Dedifferentiated amniotic fluid mesenchymal stem cell (primary cell): ENCODE data around the gene LTK.

Experiments
- DNase-seq: peaks from one replicate; pipeline ENCODE4 v3.0.0-alpha.2; 2016; ENCODE audit errors: extremely low spot score

LTK gene

DNA sequence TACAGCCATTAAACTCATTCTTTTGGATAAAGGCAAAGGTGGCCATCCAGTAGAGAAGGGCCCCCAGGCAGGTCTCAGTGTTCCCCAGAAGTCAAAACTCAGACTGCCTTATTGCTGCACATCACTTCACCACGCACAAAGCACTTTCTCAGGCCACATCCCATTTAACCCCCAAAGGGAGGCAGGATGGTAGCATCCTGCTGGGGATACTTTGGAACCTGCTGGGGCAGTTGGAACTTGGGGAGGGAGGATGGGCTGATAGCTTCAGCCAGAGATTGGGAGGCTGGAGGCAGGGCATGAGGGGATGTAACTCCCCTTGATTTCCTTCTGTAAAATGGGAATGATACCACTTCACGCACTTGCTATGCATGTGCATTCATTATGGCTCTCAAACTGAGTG lies 15.0 kb downstream of the LTK start:
- no peak for DNase-seq

DNA sequence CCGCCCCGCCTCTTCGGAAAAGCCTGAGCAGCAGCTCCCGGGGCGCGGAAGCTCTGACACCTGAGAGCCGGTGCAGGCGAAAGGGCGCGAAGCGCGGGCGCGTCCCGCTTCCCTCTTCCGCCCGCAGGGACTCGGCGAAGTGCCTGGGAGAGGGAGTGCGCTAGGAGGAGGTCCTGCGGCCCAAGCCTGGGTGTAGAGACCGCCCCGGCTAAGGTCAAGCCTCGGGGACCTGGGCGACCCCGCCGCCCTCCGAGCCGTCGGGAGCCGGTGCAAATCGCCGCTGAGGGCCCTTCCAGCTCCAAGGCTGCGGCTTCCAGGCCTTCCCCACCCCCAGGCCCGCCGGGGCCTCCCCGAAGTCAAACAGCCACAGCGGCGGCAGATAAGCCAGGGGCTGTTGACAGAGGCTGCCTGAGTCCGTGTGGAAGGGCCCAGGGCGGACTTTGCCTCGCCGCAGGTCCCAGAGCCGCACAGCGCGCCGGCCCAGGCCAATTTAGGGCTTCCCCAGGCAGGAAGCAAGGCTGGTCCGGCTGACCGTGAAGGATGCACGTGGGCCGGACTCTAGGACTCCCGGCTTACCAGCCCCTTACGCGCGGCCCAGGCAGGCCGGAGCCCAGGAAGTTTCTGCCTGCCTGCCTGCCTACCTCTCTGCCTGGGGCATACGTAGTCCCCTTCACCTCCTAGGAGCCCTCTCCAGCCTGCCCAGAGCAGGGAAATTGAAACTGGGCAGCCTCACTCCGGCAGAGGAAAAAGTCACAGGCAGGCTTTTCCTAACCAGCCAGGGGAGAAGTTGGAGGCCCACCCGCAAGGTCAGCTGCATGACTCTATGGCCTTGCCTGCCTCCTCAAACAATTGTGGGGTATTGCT lies 17.7 kb downstream of the LTK start:
- no peak for DNase-seq

DNA sequence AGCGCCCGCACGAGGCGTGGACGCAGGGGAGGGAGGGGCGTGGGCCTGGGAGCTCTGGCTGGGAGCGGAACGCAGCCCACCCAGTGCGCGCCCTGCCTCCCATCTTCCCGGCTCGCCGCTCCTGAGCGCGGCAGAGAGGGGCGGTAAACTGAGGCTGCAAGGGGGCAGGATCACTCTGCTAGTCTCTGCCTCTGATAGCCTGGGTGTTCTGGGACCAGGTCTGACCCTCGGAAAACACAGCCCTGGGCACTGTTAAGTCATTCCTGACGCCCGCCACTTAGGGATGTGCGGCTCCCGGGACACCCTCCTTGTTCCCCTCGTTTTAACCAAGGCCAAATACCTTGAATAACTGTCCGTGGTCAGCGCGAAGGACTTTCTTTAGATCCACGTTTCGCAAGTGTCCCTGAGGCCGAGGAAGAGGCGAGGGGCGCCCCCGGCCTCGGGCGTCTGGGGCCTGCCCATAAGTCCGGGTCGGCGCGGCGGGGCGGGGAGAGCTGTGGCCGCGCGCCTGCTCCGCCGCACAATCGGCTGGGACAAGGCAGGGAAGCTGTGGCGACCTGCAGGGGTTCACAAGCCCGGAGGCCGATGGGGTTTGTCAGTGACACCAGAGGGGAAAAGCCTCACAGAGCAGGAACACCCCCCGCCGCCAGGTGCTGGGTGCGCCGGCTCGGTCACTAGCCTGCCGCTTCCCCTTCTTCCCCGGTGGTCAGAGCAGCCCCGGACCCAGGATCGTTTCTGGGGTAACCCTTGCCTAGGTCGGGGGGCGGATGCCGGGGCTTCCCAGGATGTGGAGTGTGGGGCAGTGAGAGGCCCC lies 18.5 kb downstream of the LTK start:
- DNase-seq = no peak

DNA sequence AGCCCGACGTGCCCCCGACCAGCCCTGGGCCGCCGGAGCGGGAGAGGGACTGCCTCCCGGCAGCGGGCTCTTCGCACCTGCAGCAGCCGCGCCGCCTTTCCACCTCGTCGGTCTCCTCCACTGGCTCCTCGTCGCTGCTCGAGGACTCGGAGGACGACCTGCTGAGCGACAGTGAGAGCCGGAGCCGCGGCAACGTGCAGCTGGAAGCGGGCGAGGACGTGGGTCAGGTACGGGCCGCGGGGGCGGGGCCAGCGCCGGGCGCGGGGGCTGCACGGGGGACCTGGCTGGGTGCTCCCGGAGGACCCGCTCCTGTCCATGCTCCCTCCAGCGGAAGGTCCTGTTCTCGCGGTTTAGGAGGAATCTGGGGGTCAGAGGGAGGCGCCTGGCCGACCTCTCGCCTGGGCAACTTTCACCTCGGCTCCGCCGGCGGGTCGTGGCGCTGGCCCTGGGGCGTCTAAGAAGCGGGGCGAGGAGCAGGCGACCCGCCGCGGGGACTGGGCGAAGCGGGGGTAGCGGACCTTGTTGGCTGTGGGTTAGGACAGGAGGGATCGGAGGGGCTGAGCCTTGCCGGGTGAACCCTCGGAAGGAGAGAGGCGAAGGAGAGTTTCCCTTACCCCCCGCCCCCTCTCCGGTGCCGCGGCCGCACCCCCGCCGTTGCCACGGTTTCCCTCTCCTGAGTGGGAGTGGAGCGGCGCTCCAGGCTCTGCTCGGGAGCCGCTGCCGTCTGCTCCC lies 19.3 kb downstream of the LTK start:
- no peak for DNase-seq

DNA sequence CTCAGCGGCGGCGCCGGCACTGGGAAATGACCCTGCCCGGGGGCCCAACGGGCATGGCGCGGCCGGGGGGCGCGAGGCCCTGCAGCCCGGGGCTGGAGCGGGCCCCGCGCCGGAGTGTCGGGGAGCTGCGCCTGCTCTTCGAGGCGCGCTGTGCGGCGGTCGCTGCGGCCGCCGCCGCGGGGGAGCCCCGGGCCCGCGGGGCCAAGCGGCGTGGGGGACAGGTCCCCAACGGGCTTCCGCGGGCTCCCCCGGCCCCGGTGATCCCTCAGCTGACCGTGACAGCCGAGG lies 19.8 kb downstream of the LTK start:
- no peak for DNase-seq

DNA sequence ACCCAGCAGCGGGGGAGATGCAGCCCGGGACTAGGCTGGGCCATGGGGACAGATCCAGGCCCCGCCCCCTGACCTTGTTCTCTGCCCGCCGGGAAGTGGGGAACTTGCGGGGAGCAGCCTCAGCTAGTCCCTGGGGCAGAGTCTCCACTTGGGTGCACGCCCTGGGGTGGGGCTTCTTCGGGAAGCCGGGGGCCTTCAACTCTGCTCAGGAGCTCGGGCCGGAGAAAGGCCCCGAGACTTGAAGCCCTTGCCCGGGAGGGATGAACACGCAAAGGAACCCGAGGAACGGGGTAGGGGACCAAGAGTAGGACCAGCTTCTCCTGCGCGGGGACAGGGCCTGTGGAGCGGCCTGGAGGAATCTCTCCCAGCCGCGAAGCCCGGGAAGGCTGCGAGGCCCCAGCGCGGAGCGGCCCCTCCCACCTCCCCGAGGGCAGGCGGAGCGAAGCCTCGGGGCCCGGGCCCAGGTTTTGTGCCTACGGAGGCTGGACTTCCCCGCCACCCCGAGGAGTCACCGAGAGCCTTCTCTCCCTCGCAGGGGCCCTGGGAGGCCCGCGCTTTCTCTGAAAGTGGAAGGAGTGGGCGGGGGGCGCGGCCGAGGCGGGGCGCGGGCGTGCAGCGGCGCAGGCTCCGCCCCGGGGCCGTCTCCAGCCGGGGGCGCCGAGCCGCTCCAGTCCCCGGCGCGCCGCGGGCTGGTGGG lies 20.3 kb downstream of the LTK start, which contains the start of gene ITPKA:
TSS of gene ITPKA (plus strand) at position 670 of the 697 bp plus-strand sequence. CDS start 54 bp downstream, outside the sequence.
- peak; percentile 24 for DNase-seq

DNA sequence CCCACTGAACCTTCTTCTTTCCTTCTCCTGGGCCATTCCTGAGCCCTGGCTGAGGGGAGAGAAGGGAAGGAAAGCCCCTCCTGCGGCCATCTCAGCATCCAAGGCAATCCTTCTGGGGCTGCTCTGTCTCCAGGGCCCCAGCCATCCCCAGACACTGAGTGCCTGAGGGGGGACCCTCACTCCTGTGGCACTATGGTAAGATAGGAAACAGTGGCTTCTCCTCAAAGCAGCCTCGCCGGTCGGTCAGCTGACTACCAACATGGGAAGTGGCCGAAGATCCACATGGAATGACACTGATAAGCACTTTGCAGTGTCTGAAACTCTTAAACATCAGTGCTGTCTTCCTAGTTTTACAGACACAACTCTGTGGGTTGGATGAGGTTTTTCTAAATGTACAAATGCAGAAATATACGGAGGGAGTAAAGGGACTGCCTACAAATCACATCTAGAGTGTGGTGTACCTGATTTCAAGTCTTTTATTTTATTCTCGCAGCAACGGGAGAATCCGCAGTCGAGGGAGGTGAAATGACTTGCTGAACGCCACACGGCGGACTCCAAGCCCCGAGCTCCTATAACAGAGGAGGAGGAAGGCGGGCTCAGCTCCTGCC lies 20.9 kb downstream of the LTK start:
- DNase-seq = no peak

DNA sequence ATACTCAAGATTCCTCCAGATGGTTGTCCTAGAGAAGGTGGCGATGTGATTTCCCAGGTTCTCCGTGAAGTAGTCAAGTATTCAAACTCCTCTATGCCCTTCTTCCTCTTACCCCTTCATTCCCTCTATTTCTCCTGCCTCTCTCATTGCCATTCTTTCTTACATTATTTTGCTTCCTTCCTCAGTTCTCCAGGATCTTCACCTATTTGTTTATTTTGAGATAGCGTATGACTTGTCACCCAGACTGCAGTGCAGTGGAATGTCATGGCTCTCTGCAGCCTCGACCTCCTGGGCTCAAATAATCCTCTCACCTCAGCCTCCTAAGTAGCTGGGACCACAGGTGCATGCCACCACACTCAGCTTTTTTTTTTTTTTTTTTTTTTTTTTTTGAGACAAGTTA lies 21.7 kb downstream of the LTK start:
- DNase-seq = no peak

DNA sequence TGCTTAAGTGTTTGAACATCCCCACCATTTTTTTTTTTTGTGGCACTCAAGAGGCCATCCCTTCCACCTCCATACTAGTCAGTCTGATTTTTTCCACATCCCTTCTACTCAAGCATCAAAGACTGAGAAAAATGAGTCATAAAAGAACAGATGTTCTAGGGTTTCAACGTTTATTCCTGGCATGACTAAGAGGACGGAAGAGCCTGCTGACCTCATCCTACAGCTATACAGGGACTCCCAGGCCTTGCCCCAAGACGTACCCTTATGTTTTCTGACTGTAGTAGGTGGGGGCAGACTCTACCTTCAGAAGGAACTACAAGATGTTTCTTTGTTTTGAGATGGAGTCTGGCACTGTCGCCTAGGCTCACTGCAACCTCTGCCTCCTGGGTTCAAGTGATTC lies 23.3 kb downstream of the LTK start:
- peak; percentile 90 for DNase-seq

DNA sequence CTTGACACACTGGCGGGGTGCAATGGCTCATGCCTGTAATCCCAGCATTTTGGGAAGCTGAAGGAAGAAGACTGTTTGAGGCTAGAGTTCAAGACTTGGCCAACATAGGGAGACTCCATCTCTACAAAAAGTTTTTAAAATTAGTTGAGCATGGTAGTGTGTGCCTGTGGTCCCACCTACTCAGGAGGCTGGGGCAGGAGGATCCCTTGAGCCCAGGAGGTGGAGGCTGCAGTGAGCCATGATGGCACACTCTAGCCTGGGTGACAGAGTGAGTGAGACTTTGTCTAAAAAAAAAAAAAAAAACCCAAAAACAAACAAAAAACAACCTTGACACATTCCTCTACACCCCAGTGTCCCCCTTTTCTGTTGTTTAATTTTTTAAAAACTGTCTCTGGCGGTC lies 24.0 kb downstream of the LTK start:
- no peak for DNase-seq

DNA sequence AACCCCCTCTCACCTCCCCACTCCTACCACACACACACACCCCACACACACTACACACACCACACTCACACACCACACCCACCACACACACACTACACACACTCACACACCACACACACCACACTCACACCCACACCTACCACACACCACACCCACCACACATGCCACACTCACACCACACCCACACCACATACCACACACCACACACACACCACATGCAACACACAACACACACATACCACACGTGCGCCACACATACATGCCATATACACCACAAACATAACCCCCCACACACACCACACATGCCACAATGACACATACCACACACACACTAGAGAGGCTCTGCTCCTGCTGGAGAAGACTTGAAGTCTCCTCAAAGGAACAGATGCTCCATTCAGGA lies 25.8 kb downstream of the LTK start:
- no peak for DNase-seq

DNA sequence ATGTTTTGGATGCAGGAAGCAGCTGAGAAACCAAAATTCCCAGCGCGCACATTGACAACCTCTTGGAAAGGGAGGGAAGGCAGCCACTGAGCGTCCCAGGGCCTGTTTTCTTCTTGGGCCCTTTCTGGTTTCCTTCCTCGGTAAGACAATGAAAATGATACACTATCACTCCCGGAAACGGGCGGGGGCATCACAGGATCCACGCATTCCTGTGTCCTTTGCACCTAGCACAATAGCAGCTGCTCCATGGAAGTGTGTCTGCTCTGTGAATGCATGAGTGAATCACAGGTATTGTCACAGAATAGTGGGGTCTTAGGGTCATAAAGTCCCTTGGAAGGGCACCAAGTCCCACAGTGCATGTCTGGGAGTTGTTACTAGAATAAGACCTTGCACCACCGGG lies 26.2 kb downstream of the LTK start:
- DNase-seq = no peak

DNA sequence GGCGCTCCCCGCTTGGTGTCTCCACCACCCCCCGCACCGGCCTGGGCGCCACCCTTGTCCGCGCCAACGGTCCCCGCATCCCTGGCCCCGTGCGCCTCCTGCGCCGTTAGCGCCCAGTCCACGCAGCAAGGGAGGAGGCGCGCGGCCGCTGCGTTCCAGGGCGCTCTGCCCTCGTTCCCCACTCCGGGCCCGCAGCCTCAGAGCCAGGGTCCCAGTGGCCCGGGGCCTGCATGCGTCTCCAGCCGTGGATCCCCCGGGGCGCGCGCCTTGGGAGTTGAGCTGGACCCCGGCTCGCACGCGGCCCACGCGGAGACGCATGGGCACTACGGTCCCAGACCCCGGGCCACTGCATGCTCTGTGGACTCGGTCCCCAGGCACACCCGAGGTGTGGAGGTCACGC lies 27.3 kb downstream of the LTK start:
- DNase-seq = no peak

DNA sequence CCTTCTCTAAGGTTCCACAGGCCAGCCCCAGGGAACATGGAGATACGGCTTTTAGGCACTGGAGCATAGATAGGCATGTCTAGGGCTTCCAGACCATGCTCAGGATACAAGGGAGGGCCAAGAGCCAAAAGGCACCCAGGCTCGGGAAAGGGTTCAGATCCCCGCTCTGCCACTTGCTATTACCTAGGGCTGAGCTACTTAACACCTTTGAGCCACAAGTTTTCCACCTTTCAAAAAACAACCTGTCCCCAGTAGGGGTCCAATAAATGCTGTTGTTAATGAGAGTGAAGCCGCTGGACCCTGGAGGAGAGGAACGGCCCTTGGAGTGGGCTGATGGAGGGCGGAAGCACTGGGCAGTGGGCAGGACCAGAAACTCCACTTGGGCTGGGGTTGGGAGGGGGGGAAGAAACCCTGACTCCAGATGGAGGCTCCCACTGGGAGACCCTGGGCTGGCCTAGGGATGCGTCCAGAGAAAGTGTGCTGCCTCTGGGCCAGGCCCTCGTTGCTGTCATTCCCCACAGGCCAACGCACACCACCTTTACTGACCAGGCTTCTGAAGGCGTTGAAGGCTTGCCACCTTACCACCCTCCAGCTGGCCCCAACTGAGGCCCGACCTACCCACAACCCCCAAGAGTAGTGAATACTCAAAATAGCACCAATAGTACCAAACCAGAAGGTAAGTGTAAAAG lies 28.5 kb downstream of the LTK start:
- no peak for DNase-seq

DNA sequence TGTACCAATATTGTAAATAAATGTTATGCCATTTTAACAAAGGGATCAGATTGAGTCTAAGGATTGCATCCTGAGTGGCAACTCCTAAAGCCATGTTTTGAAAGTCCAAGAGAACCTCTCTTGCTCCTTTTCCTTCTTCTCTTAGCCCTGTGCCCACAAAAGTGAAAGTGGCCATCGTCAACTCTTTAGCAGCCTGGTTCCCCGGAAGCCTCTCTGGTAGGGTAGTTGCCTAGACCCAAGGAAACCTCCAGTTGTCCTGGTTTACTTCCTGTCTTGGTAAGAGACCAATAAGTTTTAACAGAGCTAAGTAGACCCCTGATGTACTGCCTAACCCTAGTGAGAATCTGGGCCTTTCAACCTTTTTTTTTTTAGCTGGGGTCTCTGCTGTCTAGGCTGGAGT lies 30.1 kb downstream of the LTK start:
- DNase-seq = no peak

DNA sequence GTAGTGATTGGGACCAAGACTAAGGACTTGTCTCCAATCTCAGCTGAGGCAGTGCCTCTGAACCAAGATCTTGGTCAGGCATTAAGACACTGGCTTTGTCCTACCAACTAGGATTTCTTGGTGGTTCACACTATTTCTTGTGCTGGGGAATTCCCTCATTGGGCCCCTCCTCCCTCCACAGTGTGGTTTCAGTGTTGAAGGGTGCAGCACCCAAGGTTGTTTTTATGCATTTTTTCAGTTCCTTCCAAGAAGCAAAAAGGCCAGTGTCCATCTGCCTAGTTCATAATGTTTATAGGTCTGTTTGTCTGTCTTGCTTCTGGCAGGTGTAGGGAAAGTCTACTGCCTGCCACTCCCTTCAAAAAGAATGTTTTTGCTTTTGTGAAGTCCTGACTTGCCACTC lies 30.5 kb downstream of the LTK start:
- no peak for DNase-seq

DNA sequence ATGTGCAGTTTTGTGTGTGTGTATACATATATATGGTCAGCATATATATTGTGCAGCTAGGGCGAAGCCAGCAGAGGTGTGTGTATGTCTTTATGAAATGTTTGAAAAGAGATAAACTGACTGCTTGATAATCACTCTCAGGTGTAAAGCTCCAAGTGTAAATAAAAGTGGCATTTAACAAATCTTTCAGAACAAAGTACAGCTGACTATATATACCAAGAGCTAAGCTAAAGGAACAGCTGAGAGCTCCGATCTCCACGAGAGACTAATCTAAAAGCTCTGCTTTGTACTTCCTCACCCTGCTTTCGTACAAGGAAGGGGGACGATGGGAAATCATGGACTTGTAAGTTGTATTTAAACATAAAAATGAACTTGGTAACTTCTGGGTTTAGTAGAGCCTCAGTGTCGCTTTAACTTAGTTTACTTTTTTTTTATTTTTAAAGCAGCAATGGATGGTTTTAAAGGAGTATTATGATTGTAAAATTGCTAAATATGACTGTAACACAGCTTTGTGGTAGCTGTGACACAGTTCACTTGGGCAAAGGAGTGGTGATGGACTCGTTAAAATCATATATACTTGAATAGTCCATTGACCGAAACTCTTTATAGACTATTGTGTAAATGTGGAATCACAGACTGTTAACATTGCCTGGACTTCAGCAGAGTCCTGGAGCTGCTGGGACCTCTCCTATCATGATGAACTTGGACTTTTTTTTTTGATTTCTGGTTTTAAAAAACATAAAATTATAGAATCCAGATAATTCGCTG lies 31.3 kb downstream of the LTK start:
- no peak for DNase-seq

DNA sequence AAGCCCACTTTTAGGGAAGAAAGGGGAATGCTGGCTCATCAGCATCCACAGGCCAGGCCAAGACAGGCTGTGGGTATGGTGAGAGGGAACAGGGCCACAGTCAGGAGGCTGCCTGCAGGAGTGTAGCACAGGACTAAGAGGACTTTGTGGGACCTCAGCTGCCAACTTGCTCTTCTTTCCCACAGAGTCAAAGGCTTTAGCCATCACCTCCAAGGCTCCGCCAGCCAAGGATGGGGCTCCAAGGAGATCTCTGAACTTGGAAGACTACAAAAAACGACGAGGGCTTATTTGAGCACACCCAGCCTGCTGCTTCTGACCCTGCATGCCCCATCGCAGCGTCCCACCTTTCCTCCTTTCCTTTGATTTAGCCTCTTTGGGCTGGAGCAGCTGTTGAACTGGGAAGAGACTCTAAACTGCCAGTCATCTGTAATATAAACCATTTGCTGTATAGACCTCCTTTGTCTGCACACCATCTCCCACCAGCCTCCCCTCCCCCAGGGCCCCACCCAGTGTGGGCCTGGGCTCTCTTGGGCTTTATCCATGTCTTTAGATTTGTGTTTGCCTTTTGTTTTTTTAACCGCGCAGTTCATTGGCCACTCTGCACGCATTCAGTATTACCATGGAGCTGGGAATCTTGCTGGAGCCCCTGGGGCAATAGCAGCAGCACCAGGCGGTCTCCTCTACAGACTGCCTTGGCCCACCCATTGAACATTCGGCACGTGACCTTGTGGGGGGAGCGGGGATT lies 33.1 kb downstream of the LTK start:
- no peak for DNase-seq

DNA sequence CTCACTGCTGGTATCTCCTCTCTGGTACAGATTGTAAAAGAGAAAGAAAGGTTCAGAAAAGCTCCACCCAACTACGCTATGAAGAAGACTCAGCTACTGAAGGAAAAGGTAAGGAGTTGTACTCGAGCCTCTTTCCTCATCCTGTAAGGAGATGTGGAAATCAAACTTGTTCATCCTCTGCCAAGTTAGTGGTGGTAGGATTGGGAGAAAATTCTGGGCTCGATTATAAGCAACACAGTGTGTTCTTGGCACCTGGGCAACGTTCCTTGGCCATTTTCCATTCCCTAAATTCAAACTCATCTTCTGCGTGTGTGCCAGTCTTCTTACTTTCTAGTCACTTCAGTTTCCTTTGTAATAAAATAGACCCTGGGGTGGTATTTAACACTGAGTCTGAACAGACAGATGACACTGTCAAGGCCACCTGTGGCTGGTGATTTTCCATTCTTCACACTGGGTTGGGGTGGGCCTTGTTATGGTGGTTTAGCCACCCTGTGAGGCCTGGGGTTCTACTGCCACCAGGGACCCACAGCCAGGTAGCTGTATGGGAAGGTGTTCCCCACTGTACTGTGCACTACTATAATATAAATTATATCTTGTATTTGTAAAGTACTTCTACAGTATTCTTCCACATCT lies 37.1 kb downstream of the LTK start:
- no peak for DNase-seq
